Measurements from ENCODE around the gene CADPS2.

CADPS2 gene

GRCh38 chr7:122423591-122423990 lies 462.7 kb downstream of the CADPS2 start:
- H3K4me1 ChIP-seq (ENCODE audit: insufficient read depth, poor library complexity, severe bottlenecking): no peaks in the 10 kb centered on the region
- H3K36me3 ChIP-seq (ENCODE audit: low read depth): no peaks in the 10 kb centered on the region
- H3K9me3 ChIP-seq (ENCODE audit: severe bottlenecking): no peaks in the 10 kb centered on the region
- no peak overlapping the region for H3K4me3 ChIP-seq (ENCODE audit: severe bottlenecking)
- no peak for DNase-seq (ENCODE audit: low spot score)
- no peak overlapping the region for H3K27ac ChIP-seq (ENCODE audit: poor library complexity, severe bottlenecking)
- no peak for ATAC-seq (ENCODE audit: low read depth)
- no peak for TF ChIP-seq CTCF (IDR thresholded peaks at IDR 0.05; ENCODE audit: poor library complexity, severe bottlenecking)
- no peaks in the 10 kb centered on the region for H3K27me3 ChIP-seq (ENCODE audit: insufficient read depth, poor library complexity, severe bottlenecking)

- Histone ChIP-seq H3K9me3 (ENCODE audit: severe bottlenecking) (no peaks in the 10 kb centered on the region), H3K4me3 (ENCODE audit: severe bottlenecking) (no peak overlapping the region), H3K36me3 (ENCODE audit: low read depth) (no peaks in the 10 kb centered on the region), H3K27ac (ENCODE audit: poor library complexity, severe bottlenecking) (no peak overlapping the region), H3K4me1 (ENCODE audit: insufficient read depth, poor library complexity, severe bottlenecking) (no peaks in the 10 kb centered on the region), H3K27me3 (ENCODE audit: insufficient read depth, poor library complexity, severe bottlenecking) (no peaks in the 10 kb centered on the region)
- DNase-seq (ENCODE audit: low spot score) (no peak), ATAC-seq (ENCODE audit: low read depth) (no peak)
- TF ChIP-seq CTCF (IDR thresholded peaks at IDR 0.05; ENCODE audit: poor library complexity, severe bottlenecking): no peak
Observed at GRCh38 chr7:122416336-122416735, 469.9 kb downstream of the CADPS2 start.

- Histone ChIP-seq H3K4me1 (ENCODE audit: insufficient read depth, poor library complexity, severe bottlenecking) (no peaks in the 10 kb centered on the region), H3K9me3 (ENCODE audit: severe bottlenecking) (no peaks in the 10 kb centered on the region), H3K27ac (ENCODE audit: poor library complexity, severe bottlenecking) (no peak overlapping the region), H3K4me3 (ENCODE audit: severe bottlenecking) (no peak overlapping the region), H3K27me3 (ENCODE audit: insufficient read depth, poor library complexity, severe bottlenecking) (no peaks in the 10 kb centered on the region), H3K36me3 (ENCODE audit: low read depth) (no peaks in the 10 kb centered on the region)
- DNase-seq (ENCODE audit: low spot score) (no peak), ATAC-seq (ENCODE audit: low read depth) (no peak)
- TF ChIP-seq CTCF (IDR thresholded peaks at IDR 0.05; ENCODE audit: poor library complexity, severe bottlenecking): no peak
Observed at GRCh38 chr7:122415510-122415909, 470.8 kb downstream of the CADPS2 start.

GRCh38 chr7:122413339-122413738 lies 472.9 kb downstream of the CADPS2 start:
- DNase-seq (ENCODE audit: low spot score) (no peak), ATAC-seq (ENCODE audit: low read depth) (no peak)
- Histone ChIP-seq H3K36me3 (ENCODE audit: low read depth) (no peaks in the 10 kb centered on the region), H3K4me1 (ENCODE audit: insufficient read depth, poor library complexity, severe bottlenecking) (no peaks in the 10 kb centered on the region), H3K4me3 (ENCODE audit: severe bottlenecking) (no peak overlapping the region), H3K9me3 (ENCODE audit: severe bottlenecking) (no peaks in the 10 kb centered on the region), H3K27me3 (ENCODE audit: insufficient read depth, poor library complexity, severe bottlenecking) (no peaks in the 10 kb centered on the region), H3K27ac (ENCODE audit: poor library complexity, severe bottlenecking) (no peak overlapping the region)
- TF ChIP-seq CTCF (IDR thresholded peaks at IDR 0.05; ENCODE audit: poor library complexity, severe bottlenecking): no peak

GRCh38 chr7:122412883-122413282 lies 473.4 kb downstream of the CADPS2 start:
- no peak overlapping the region for H3K27ac ChIP-seq (ENCODE audit: poor library complexity, severe bottlenecking)
- TF ChIP-seq CTCF (IDR thresholded peaks at IDR 0.05; ENCODE audit: poor library complexity, severe bottlenecking): no peak

More at GRCh38 chr7:122412883-122413282, 473.4 kb downstream of the CADPS2 start:
- DNase-seq (ENCODE audit: low spot score): no peak
- Histone ChIP-seq H3K4me3 (ENCODE audit: severe bottlenecking) (no peak overlapping the region), H3K4me1 (ENCODE audit: insufficient read depth, poor library complexity, severe bottlenecking) (no peaks in the 10 kb centered on the region), H3K36me3 (ENCODE audit: low read depth) (no peaks in the 10 kb centered on the region), H3K9me3 (ENCODE audit: severe bottlenecking) (no peaks in the 10 kb centered on the region), H3K27me3 (ENCODE audit: insufficient read depth, poor library complexity, severe bottlenecking) (no peaks in the 10 kb centered on the region)
- no peak for ATAC-seq (ENCODE audit: low read depth)
